PC-9 (cell line): Measurements from ENCODE around the gene CAMTA1. TPM values are rescaled to one million over a fixed set of nuclear protein-coding genes. Genes with fewer than 3 reads are reported as not detected.

Experiments used
- BruUV-seq: library from RNA; stranded (reverse); fragments of 400-500 nt; replicated peaks from 2 replicates; lab custom pipeline; 2021; lab: Mats Ljungman, UMichigan
- CTCF ChIA-PET: fragments of 300-600 bp; sonication (Branson Sonifier 250); formaldehyde crosslinking; loops from one replicate; lab custom pipeline; 2022; ENCODE audit warnings: antibody characterized with exemption; lab: Charles Lee
- POLR2A ChIA-PET: fragments of 300-600 bp; sonication (Branson Sonifier 250); formaldehyde crosslinking; loops from one replicate; lab custom pipeline; 2022; ENCODE audit warnings: antibody characterized with exemption; ENCODE audit not compliant: unreplicated experiment; lab: Charles Lee
- DNase-seq, 2 experiments: peaks; one replicate each; pipeline versions ENCODE4 v3.0.0 to v3.0.0-alpha.2; 2015 to 2022; ENCODE audit warnings: mixed read lengths in 1 of 2
- H2AFZ ChIP-seq: fragments of 200-600 bp; sonication (generic); 2 replicates; pipeline ENCODE4 v1.8.1; 2017; ENCODE audit warnings: antibody characterized with exemption
- H3F3A ChIP-seq: fragments of 200-600 bp; sonication (generic); 2 replicates; pipeline ENCODE4 v1.8.1; 2017; ENCODE audit warnings: antibody characterized with exemption, mild to moderate bottlenecking, low read depth; ENCODE audit not compliant: insufficient read depth
- H3K27ac ChIP-seq: fragments of 200-600 bp; sonication (generic); 2 replicates; pipeline ENCODE4 v1.6.1; 2016; ENCODE audit warnings: mixed run types
- H3K27me3 ChIP-seq: fragments of 200-600 bp; sonication (generic); 2 replicates; pipeline ENCODE4 v1.6.1; 2016; ENCODE audit warnings: low read depth, mixed run types; ENCODE audit not compliant: insufficient read depth
- H3K36me3 ChIP-seq: fragments of 200-600 bp; sonication (generic); 2 replicates; pipeline ENCODE4 v1.6.1; 2016; ENCODE audit warnings: low read depth, mixed run types
- H3K4me1 ChIP-seq: fragments of 200-600 bp; sonication (generic); replicated peaks from 2 replicates; pipeline ENCODE4 v1.6.1; 2016; ENCODE audit warnings: mixed run types; ENCODE audit not compliant: insufficient read depth
- H3K4me2 ChIP-seq: fragments of 200-600 bp; sonication (generic); 2 replicates; pipeline ENCODE4 v1.6.1; 2017; ENCODE audit warnings: mixed run types
- H3K4me3 ChIP-seq: fragments of 200-600 bp; sonication (generic); 2 replicates; pipeline ENCODE4 v1.6.1; 2016; ENCODE audit warnings: mixed run types
- H3K79me2 ChIP-seq: fragments of 200-600 bp; sonication (generic); 2 replicates; pipeline ENCODE4 v1.6.1; 2017; ENCODE audit warnings: low read depth, mixed run types
- H3K9me2 ChIP-seq: fragments of 200-600 bp; sonication (generic); 2 replicates; pipeline ENCODE4 v1.8.1; 2017; ENCODE audit warnings: mild to moderate bottlenecking; ENCODE audit not compliant: insufficient read depth
- H3K9me3 ChIP-seq: fragments of 200-600 bp; sonication (generic); 2 replicates; pipeline ENCODE4 v1.8.1; 2016; ENCODE audit warnings: low read depth; ENCODE audit not compliant: insufficient read depth
- H4K20me1 ChIP-seq: fragments of 200-600 bp; sonication (generic); 2 replicates; pipeline ENCODE4 v1.8.1; 2017; ENCODE audit not compliant: insufficient read depth
- CTCF ChIP-seq: fragments of 200-600 bp; sonication (generic); conservative IDR thresholded peaks from 2 replicates; pipeline ENCODE4 v1.6.1; 2017; ENCODE audit warnings: mixed run types, antibody characterized with exemption, mild to moderate bottlenecking, moderate library complexity
- EZH2 ChIP-seq: fragments of 200-600 bp; sonication (generic); IDR thresholded peaks from 2 replicates; pipeline ENCODE4 v1.8.0; 2017; ENCODE audit warnings: antibody characterized with exemption, low read depth
- intact Hi-C: fragments of 100-400 bp; cut with micrococcal nuclease; formaldehyde crosslinking; loops from one replicate; pipeline ENCODE4 v1.10.0; 2022; ENCODE audit not compliant: unreplicated experiment
- total RNA-seq: library from RNA; stranded (reverse); gene quantifications from 2 replicates; pipeline ENCODE4 v1.2.3, GENCODE V29; 2021

The CAMTA1 gene
- total RNA-seq, 1 experiment from 2014 or later, result 72.3 TPM

GRCh38 chr1:7467476-7468175 is 682.4 kb downstream of the CAMTA1 start:
- TF ChIP-seq CTCF (no peak), EZH2 (no peak)
- intact Hi-C loops, result no loop called here
- no peak overlapping the region for H3K27ac ChIP-seq
- no peak overlapping the region for H3K4me3 ChIP-seq
- H3F3A ChIP-seq, result no peaks in the 10 kb centered on the region
- no peaks in the 10 kb centered on the region for H3K4me1 ChIP-seq
- no peak overlapping the region for H2AFZ ChIP-seq
- no TSS peak for BruUV-seq
- H3K36me3 ChIP-seq, result no peaks in the 10 kb centered on the region
- POLR2A ChIA-PET, result no interaction called here
- CTCF ChIA-PET, result no interaction called here
- H3K27me3 ChIP-seq, result peaks cover 71% of the 10 kb centered on the region
- H4K20me1 ChIP-seq, result no peaks in the 10 kb centered on the region
- H3K9me2 ChIP-seq, result no peaks in the 10 kb centered on the region
- H3K4me2 ChIP-seq, result no peak overlapping the region
- DNase-seq, result no peak
- H3K9me3 ChIP-seq, result no peaks in the 10 kb centered on the region
- no peaks in the 10 kb centered on the region for H3K79me2 ChIP-seq

GRCh38 chr1:7468248-7468647 is 683.0 kb downstream of the CAMTA1 start:
- Histone ChIP-seq H2AFZ (no peak overlapping the region), H3K9me2 (no peaks in the 10 kb centered on the region), H3K27me3 (peaks cover 67% of the 10 kb centered on the region), H3K4me3 (no peak overlapping the region), H3K79me2 (no peaks in the 10 kb centered on the region), H3K36me3 (no peaks in the 10 kb centered on the region), H3K4me2 (no peak overlapping the region), H3K9me3 (no peaks in the 10 kb centered on the region), H3K4me1 (no peaks in the 10 kb centered on the region), H3F3A (no peaks in the 10 kb centered on the region), H4K20me1 (no peaks in the 10 kb centered on the region), H3K27ac (no peak overlapping the region)
- no peak for DNase-seq
- intact Hi-C loops, result no loop called here
- BruUV-seq, result no TSS peak
- CTCF ChIA-PET, result no interaction called here
- no peak for TF ChIP-seq EZH2
- no peak for TF ChIP-seq CTCF
- POLR2A ChIA-PET, result no interaction called here

GRCh38 chr1:7469255-7469938 is 684.1 kb downstream of the CAMTA1 start:
- Histone ChIP-seq H3K27me3 (peaks cover 66% of the 10 kb centered on the region), H3K9me2 (no peaks in the 10 kb centered on the region), H3K4me3 (no peak overlapping the region), H4K20me1 (no peaks in the 10 kb centered on the region), H3K9me3 (no peaks in the 10 kb centered on the region), H3K36me3 (no peaks in the 10 kb centered on the region), H3K79me2 (no peaks in the 10 kb centered on the region), H2AFZ (no peak overlapping the region), H3K4me1 (no peaks in the 10 kb centered on the region), H3F3A (no peaks in the 10 kb centered on the region), H3K27ac (no peak overlapping the region), H3K4me2 (no peak overlapping the region)
- peak in 1 of 2 experiments; percentile 39 for DNase-seq
- ChIA-PET CTCF (no interaction called here), POLR2A (no interaction called here)
- no TSS peak for BruUV-seq
- TF ChIP-seq EZH2, result no peak
- intact Hi-C loops, result no loop called here
